GM13977 (cell line): ENCODE data around the gene GP1BB.

Experiments used
- DNase-seq: peaks from one replicate; pipeline ENCODE4 v3.0.0; 2012; ENCODE audit warnings: low spot score
- CTCF ChIP-seq: IDR thresholded peaks from 2 replicates; pipeline ENCODE4 v1.5.1; 2012; ENCODE audit warnings: mild to moderate bottlenecking, control low read depth; ENCODE audit not compliant: insufficient read depth; ENCODE audit errors: extremely low read depth, missing control alignments
- in situ Hi-C: fragments of 300-500 bp; cut with MboI; formaldehyde crosslinking; loops from one replicate; pipeline ENCODE4 v1.12.0; 2022; ENCODE audit warnings: low sequenced_read_pairs, low pct_unique_long_range_greater_than_20kb, mixed read lengths, inconsistent platforms; ENCODE audit not compliant: unreplicated experiment

The GP1BB gene

GRCh38 chr22:19749876-19750275 is 26.5 kb downstream of the GP1BB start:
- in situ Hi-C loops: no loop called here
- no peak for DNase-seq
- no peak for TF ChIP-seq CTCF

GRCh38 chr22:19750507-19751490 is 27.5 kb downstream of the GP1BB start:
- in situ Hi-C loops: no loop called here
- TF ChIP-seq CTCF: no peak
- no peak for DNase-seq

GRCh38 chr22:19751497-19752245 is 28.3 kb downstream of the GP1BB start:
- no peak for TF ChIP-seq CTCF
- in situ Hi-C loops: no loop called here
- no peak for DNase-seq

- no peak for TF ChIP-seq CTCF
- in situ Hi-C loops: no loop called here
- DNase-seq: no peak
Observed at GRCh38 chr22:19753090-19753842, 29.9 kb downstream of the GP1BB start.

- TF ChIP-seq CTCF: no peak
- DNase-seq: no peak
- in situ Hi-C loops: no loop called here
Observed at GRCh38 chr22:19753996-19754700, 30.8 kb downstream of the GP1BB start.
